ENCODE measurements around the gene CEP44.
"Not testable (repeated sequence)": the region's sequence is repeated elsewhere in the genome, so short reads cannot be mapped to it uniquely, and the experiment has no call there.

CEP44 gene

GRCh38 chr4:174279433-174280155, 4.1 kb upstream of the CEP44 start:
- DNase-seq, result no peak

GRCh38 chr4:174281182-174281737, 2.5 kb upstream of the CEP44 start:
- DNase-seq, result no peak

GRCh38 chr4:174281901-174282300, 1.8 kb upstream of the CEP44 start:
- DNase-seq, result no peak

- peak; percentile 83 for DNase-seq
Measured at GRCh38 chr4:174282836-174283506, 740 bp upstream of the CEP44 start.

GRCh38 chr4:174284487-174284886, 776 bp downstream of the CEP44 start:
- DNase-seq, result no peak

GRCh38 chr4:174286870-174287269, 3.2 kb downstream of the CEP44 start:
- DNase-seq, result no peak

- DNase-seq, result no peak
Measured at GRCh38 chr4:174292473-174292872, 8.8 kb downstream of the CEP44 start.

- DNase-seq, result not testable (repeated sequence)
Measured at GRCh38 chr4:174294641-174295040, 10.9 kb downstream of the CEP44 start.

GRCh38 chr4:174295142-174295541, 11.4 kb downstream of the CEP44 start:
- not testable (repeated sequence) for DNase-seq

GRCh38 chr4:174303687-174304086, 20.0 kb downstream of the CEP44 start:
- no peak for DNase-seq

GRCh38 chr4:174304664-174305063, 21.0 kb downstream of the CEP44 start:
- DNase-seq, result no peak

GRCh38 chr4:174305961-174306360, 22.2 kb downstream of the CEP44 start:
- DNase-seq, result no peak

- no peak for DNase-seq
Measured at GRCh38 chr4:174307694-174308093, 24.0 kb downstream of the CEP44 start.

GRCh38 chr4:174312993-174313392, 29.3 kb downstream of the CEP44 start:
- DNase-seq, result no peak

GRCh38 chr4:174314274-174314673, 30.6 kb downstream of the CEP44 start:
- DNase-seq, result no peak

GRCh38 chr4:174314770-174315169, 31.1 kb downstream of the CEP44 start:
- DNase-seq, result no peak

GRCh38 chr4:174316546-174316945, 32.8 kb downstream of the CEP44 start:
- no peak for DNase-seq

GRCh38 chr4:174316954-174317353, 33.2 kb downstream of the CEP44 start:
- no peak for DNase-seq

GRCh38 chr4:174317531-174317930, 33.8 kb downstream of the CEP44 start:
- DNase-seq, result no peak

- no peak for DNase-seq
Measured at GRCh38 chr4:174318829-174319764, 35.4 kb downstream of the CEP44 start.

GRCh38 chr4:174320494-174321199, 36.9 kb downstream of the CEP44 start:
- DNase-seq, result no peak

GRCh38 chr4:174324236-174324635, 40.5 kb downstream of the CEP44 start:
- no peak for DNase-seq
